KMS-11 (cell line): ENCODE results near the gene TRIM36.

Source experiments
- H2AFZ ChIP-seq: fragments of 200-600 bp; sonication (generic); 2 replicates; pipeline ENCODE4 v1.6.1; 2016; ENCODE audit warnings: antibody characterized with exemption, mixed run types, low read depth
- H3K27ac ChIP-seq: fragments of 200-600 bp; sonication (generic); 2 replicates; pipeline ENCODE4 v1.6.1; 2016; ENCODE audit warnings: mild to moderate bottlenecking, mixed run types
- H3K27me3 ChIP-seq: fragments of 200-600 bp; sonication (generic); 2 replicates; pipeline ENCODE4 v1.6.1; 2017; ENCODE audit warnings: mild to moderate bottlenecking, low read depth, mixed run types, moderate library complexity; ENCODE audit not compliant: insufficient read depth
- H3K36me3 ChIP-seq: fragments of 200-600 bp; sonication (generic); 2 replicates; pipeline ENCODE4 v1.6.1; 2017; ENCODE audit warnings: mild to moderate bottlenecking, mixed run types; ENCODE audit not compliant: insufficient read depth
- H3K4me1 ChIP-seq: fragments of 200-600 bp; sonication (generic); 2 replicates; pipeline ENCODE4 v1.6.1; 2016; ENCODE audit warnings: mild to moderate bottlenecking, low read depth, mixed run types; ENCODE audit not compliant: poor library complexity, severe bottlenecking
- H3K4me2 ChIP-seq: fragments of 200-600 bp; sonication (generic); 2 replicates; pipeline ENCODE4 v1.7.0; 2016; ENCODE audit warnings: mild to moderate bottlenecking, mixed run types
- H3K4me3 ChIP-seq: fragments of 200-600 bp; sonication (generic); IDR thresholded peaks from 2 replicates; pipeline ENCODE4 v1.6.1; 2017; ENCODE audit warnings: low read depth, low read length, mixed read lengths; ENCODE audit not compliant: insufficient read depth
- H3K79me2 ChIP-seq: fragments of 200-600 bp; sonication (generic); 2 replicates; pipeline ENCODE4 v1.6.1; 2016; ENCODE audit warnings: low read depth, mixed run types; ENCODE audit not compliant: insufficient read depth
- H3K9ac ChIP-seq: fragments of 200-600 bp; sonication (generic); 2 replicates; pipeline ENCODE4 v1.6.1; 2016; ENCODE audit warnings: mild to moderate bottlenecking, mixed run types
- H4K20me1 ChIP-seq: fragments of 200-600 bp; sonication (generic); 2 replicates; pipeline ENCODE4 v1.6.1; 2016; ENCODE audit warnings: mild to moderate bottlenecking, mixed run types; ENCODE audit not compliant: insufficient read depth
- CTCF ChIP-seq: fragments of 200-600 bp; sonication (generic); conservative IDR thresholded peaks from 2 replicates; pipeline ENCODE4 v1.6.1; 2017; ENCODE audit warnings: low read depth, mild to moderate bottlenecking, antibody characterized with exemption, low read length, moderate library complexity, mixed read lengths

TRIM36 gene

GRCh38 chr5:115184770-115185169, 15.1 kb upstream of the TRIM36 start:
- Histone ChIP-seq H3K9ac (no peak overlapping the region), H4K20me1 (no peaks in the 10 kb centered on the region), H3K27ac (no peak overlapping the region), H3K27me3 (no peaks in the 10 kb centered on the region; the same call in 1 of the 2 replicates), H3K4me1 (no peaks in the 10 kb centered on the region), H3K4me3 (no peak overlapping the region), H2AFZ (no peak overlapping the region), H3K36me3 (no peaks in the 10 kb centered on the region), H3K4me2 (no peak overlapping the region), H3K79me2 (no peaks in the 10 kb centered on the region)
- no peak for TF ChIP-seq CTCF

DNA sequence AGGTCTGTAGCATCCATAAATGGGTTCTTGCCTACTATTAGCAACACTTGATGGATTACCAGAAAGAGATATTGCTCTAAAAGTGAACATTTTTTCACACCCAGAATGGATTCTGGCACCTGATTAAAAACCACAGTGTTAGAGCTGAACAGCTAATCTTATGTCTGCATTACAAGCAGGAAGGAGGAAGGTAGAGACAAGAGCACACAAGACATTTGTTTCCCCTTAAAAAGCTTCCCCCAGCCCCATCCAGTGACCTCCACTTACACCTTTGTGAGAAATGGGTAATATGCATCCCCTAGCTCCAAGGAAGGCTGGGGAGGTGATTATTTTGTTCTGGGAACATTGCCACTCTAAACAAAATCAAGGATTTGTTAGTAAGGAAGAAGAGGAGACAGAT, 12.0 kb upstream of the TRIM36 start:
- no peak overlapping the region for H3K4me3 ChIP-seq
- H4K20me1 ChIP-seq: no peaks in the 10 kb centered on the region
- H3K27me3 ChIP-seq: no peaks in the 10 kb centered on the region; the same call in 1 of the 2 replicates
- no peak overlapping the region for H2AFZ ChIP-seq
- H3K79me2 ChIP-seq: no peaks in the 10 kb centered on the region
- H3K27ac ChIP-seq: no peak overlapping the region
- no peak for TF ChIP-seq CTCF
- H3K9ac ChIP-seq: no peak overlapping the region
- H3K4me1 ChIP-seq: no peaks in the 10 kb centered on the region
- H3K36me3 ChIP-seq: no peaks in the 10 kb centered on the region
- H3K4me2 ChIP-seq: no peak overlapping the region

GRCh38 chr5:115180165-115180709, 10.5 kb upstream of the TRIM36 start:
- Histone ChIP-seq H3K27ac (no peak overlapping the region), H4K20me1 (no peaks in the 10 kb centered on the region), H3K9ac (no peak overlapping the region), H3K4me3 (no peak overlapping the region), H3K4me1 (no peaks in the 10 kb centered on the region), H3K27me3 (no peaks in the 10 kb centered on the region; the same call in 1 of the 2 replicates), H3K4me2 (no peak overlapping the region; the same call in 1 of the 2 replicates), H3K36me3 (no peaks in the 10 kb centered on the region), H2AFZ (peak overlapping the region; percentile 66; the same call in 1 of the 2 replicates), H3K79me2 (no peaks in the 10 kb centered on the region)
- no peak for TF ChIP-seq CTCF

- H4K20me1 ChIP-seq: no peaks in the 10 kb centered on the region
- no peak for TF ChIP-seq CTCF
- H3K9ac ChIP-seq: no peak overlapping the region
- no peaks in the 10 kb centered on the region for H3K36me3 ChIP-seq
- H3K79me2 ChIP-seq: no peaks in the 10 kb centered on the region
- no peak overlapping the region for H3K27ac ChIP-seq
- no peak overlapping the region; the same call in 1 of the 2 replicates for H3K4me2 ChIP-seq
- H3K4me1 ChIP-seq: no peaks in the 10 kb centered on the region
- H2AFZ ChIP-seq: peak overlapping the region; percentile 66; the same call in 1 of the 2 replicates
- H3K27me3 ChIP-seq: no peaks in the 10 kb centered on the region; the same call in 1 of the 2 replicates
- no peak overlapping the region for H3K4me3 ChIP-seq
Observed at GRCh38 chr5:115179394-115180164, 9.9 kb upstream of the TRIM36 start.
